HUES48 (cell line): ENCODE results near the gene PLIN4.
A peak's percentile ranks its signal among the peaks of the same experiment; 100 is the strongest.

ENCODE experiments used
- H3K27ac ChIP-seq: one replicate; pipeline ENCODE4 v1.7.0; 2013; ENCODE audit warnings: low read depth, low read length, inconsistent platforms
- H3K27me3 ChIP-seq: 2 replicates; pipeline ENCODE4 v1.6.1; 2013; ENCODE audit warnings: mild to moderate bottlenecking, low read length; ENCODE audit not compliant: control insufficient read depth, insufficient read depth
- H3K36me3 ChIP-seq: 2 replicates; pipeline ENCODE4 v1.6.1; 2013; ENCODE audit warnings: low read length; ENCODE audit not compliant: control insufficient read depth, insufficient read depth
- H3K4me1 ChIP-seq: 2 replicates; pipeline ENCODE4 v1.6.1; 2013; ENCODE audit warnings: mild to moderate bottlenecking, low read length; ENCODE audit not compliant: control insufficient read depth, insufficient read depth
- H3K4me3 ChIP-seq: 2 replicates; pipeline ENCODE4 v1.5.1; 2013; ENCODE audit warnings: mild to moderate bottlenecking, low read depth, low read length
- H3K9ac ChIP-seq: 2 replicates; pipeline ENCODE4 v1.6.1; 2013; ENCODE audit warnings: mild to moderate bottlenecking, low read depth, low read length, moderate library complexity
- H3K9me3 ChIP-seq: 2 replicates; pipeline ENCODE4 v1.6.1; 2013; ENCODE audit warnings: low read length; ENCODE audit not compliant: control insufficient read depth, insufficient read depth

The PLIN4 gene

GRCh38 chr19:4474514-4475022, 43.7 kb downstream of the PLIN4 start:
- H3K27ac ChIP-seq: peak overlapping the region; percentile 74
- H3K27me3 ChIP-seq: no peaks in the 10 kb centered on the region
- H3K9ac ChIP-seq: no peak overlapping the region
- H3K9me3 ChIP-seq: no peaks in the 10 kb centered on the region
- H3K4me3 ChIP-seq: peak overlapping the region; percentile 58
- H3K36me3 ChIP-seq: peaks cover 28% of the 10 kb centered on the region
- no peaks in the 10 kb centered on the region for H3K4me1 ChIP-seq

DNA sequence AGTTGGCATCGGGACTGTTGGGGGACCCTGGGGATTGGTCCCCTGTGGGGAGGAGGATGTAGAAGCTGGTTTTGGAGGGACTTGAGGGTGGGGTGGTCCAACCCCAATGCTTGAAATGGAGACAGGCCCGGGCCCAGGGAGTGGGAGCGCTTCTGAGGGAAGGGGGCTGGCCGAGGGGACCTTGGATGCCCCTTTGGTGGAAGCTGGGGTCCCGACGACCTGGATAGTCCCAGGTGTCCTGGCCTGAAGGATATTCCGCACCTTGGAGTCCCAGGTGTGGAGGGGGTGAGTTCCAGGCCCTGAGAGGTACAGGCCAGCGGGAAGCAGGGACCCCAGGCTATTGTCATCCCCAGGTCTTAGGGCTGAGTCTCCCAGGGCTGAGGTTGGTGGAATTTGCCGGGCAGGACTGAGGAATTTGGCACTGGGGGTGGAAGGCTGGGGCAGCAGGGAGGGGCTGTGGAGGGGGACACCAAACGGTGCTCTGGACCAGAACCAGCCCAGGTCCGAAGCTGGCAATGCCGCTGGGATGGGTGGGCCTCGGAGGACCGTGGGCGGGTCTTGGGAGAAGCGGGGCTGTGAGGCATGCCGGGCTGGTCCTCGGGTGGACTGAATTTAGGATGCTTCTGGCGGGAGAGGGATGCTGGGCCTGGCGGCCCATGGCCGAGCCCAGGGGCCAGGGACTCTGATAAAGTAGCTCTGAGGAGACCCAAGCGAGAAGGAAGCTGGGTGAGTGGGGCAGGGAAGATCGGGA, 44.3 kb downstream of the PLIN4 start:
- no peaks in the 10 kb centered on the region for H3K27me3 ChIP-seq
- H3K27ac ChIP-seq: peak overlapping the region; percentile 74

GRCh38 chr19:4473011-4473762, 45.1 kb downstream of the PLIN4 start:
- no peaks in the 10 kb centered on the region for H3K9me3 ChIP-seq

More for the DNA sequence above, 44.3 kb downstream of the PLIN4 start:
- no peaks in the 10 kb centered on the region for H3K9me3 ChIP-seq
- peak overlapping the region; percentile 58 for H3K4me3 ChIP-seq
- H3K4me1 ChIP-seq: no peaks in the 10 kb centered on the region
- H3K9ac ChIP-seq: no peak overlapping the region
- peaks cover 26% of the 10 kb centered on the region for H3K36me3 ChIP-seq

GRCh38 chr19:4472174-4472974, 45.9 kb downstream of the PLIN4 start, which contains the start of gene HDGFL2:
HDGFL2 (plus strand) TSS chr19:4472297; CDS start chr19:4472351, 54 bp downstream.
- Histone ChIP-seq H3K27me3 (no peaks in the 10 kb centered on the region), H3K9ac (peak within 1 kb of the TSS; percentile 34), H3K4me1 (no peaks in the 10 kb centered on the region), H3K36me3 (peaks cover 17% of the 10 kb centered on the region), H3K9me3 (no peaks in the 10 kb centered on the region), H3K27ac (peak within 1 kb of the TSS; percentile 78), H3K4me3 (peak within 1 kb of the TSS; percentile 72)

More at GRCh38 chr19:4473011-4473762, 45.1 kb downstream of the PLIN4 start:
- Histone ChIP-seq H3K27me3 (no peaks in the 10 kb centered on the region), H3K4me1 (no peaks in the 10 kb centered on the region), H3K4me3 (peak overlapping the region; percentile 58), H3K9ac (peak overlapping the region; percentile 24; the same call in 1 of the 2 replicates), H3K36me3 (peaks cover 22% of the 10 kb centered on the region), H3K27ac (peak overlapping the region; percentile 74)

DNA sequence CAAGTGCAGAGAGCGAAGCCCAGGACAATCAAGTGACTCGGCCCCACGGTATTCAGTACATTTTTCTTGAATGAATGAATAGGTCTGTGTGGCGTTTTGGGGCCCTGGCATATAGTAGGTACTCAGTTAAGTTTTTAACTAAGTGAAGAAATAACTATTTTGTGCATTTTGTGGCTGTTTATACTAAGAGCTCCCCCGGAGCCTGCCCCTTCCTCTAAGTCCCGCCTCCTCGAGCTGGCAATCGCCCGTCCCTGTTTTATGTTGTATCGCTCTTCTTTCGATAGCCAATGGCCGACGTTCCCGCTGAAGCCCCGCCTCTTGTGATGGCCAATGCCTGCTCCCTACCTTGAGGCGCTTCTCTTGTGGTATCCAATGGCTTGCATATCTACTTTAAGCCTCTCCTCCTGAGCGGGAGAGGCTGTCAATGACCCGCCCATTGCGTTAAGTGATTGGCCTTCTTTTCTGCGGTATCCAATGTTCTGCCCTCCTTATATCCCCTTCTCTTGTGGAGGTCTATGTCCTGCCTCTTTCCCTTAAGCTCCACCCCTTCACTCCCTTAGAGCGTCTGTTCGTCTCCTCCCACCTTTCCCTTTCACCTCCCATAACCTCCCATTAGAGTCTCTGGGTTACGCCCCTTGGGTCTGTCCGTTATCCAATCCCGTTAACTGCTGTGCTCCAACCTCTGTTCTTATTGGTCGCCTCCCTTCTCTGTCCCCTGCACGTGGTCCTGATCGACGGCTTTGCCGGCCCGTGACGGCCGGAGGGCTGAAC, 46.7 kb downstream of the PLIN4 start:
- Histone ChIP-seq H3K4me3 (peak overlapping the region; percentile 72), H3K27ac (peak overlapping the region; percentile 78), H3K27me3 (no peaks in the 10 kb centered on the region), H3K36me3 (peaks cover 9% of the 10 kb centered on the region), H3K4me1 (no peaks in the 10 kb centered on the region), H3K9ac (peak overlapping the region; percentile 34; the same call in 1 of the 2 replicates), H3K9me3 (no peaks in the 10 kb centered on the region)

GRCh38 chr19:4467835-4468234, 50.5 kb downstream of the PLIN4 start:
- Histone ChIP-seq H3K9me3 (no peaks in the 10 kb centered on the region), H3K9ac (no peak overlapping the region), H3K36me3 (no peaks in the 10 kb centered on the region), H3K27ac (no peak overlapping the region), H3K4me1 (no peaks in the 10 kb centered on the region), H3K4me3 (no peak overlapping the region), H3K27me3 (no peaks in the 10 kb centered on the region)

- no peaks in the 10 kb centered on the region for H3K9me3 ChIP-seq
Observed at GRCh38 chr19:4464815-4465581, 53.3 kb downstream of the PLIN4 start.

DNA sequence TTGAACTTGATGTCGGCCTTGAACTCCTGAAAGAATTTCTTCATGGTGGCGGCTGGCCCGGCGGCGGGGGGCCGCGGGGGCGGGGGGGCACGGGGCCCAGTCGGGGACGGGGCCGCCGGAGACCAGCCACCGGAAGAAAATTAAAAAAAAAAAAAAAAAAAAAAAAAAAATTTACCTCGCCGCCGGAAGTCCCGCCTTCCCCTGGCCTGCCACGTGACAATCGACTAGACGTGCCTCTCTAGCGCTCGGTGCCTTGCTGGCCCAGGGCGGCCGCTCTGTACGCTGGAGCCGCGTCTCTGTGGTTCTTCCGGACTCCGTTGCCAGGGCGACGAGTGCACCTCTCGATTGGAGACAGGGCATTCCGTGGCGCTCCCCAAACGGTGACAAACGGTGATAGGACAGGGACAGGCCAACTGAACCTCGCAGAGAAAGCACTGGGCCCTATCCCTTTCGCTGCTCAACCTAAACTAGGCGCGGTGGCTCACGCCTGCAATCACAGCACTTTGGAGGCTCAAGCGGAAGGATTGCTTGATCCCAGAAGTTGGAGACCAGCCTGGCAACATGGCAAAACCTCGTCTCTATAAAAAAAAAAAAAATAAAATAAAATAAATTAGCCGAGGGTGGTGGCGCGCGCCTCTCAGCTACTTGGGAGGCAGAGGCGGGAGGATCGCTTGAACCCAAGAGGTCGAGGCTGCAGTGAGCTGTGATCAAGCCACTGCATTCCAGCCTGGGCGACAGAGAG, 60.5 kb downstream of the PLIN4 start, which contains the start of gene UBXN6:
TSS of gene UBXN6 (minus strand) at position 141 of the 742 bp plus-strand sequence. CDS start at position 44, 97 bp downstream.
- Histone ChIP-seq H3K27me3 (no peaks in the 10 kb centered on the region), H3K4me1 (peaks cover 8% of the 10 kb centered on the region), H3K36me3 (peaks cover 7% of the 10 kb centered on the region; the same call in 1 of the 2 replicates), H3K9ac (peak within 1 kb of the TSS; percentile 77), H3K9me3 (no peaks in the 10 kb centered on the region), H3K4me3 (peak within 1 kb of the TSS; percentile 69), H3K27ac (peak within 1 kb of the TSS; percentile 99)

More at GRCh38 chr19:4464815-4465581, 53.3 kb downstream of the PLIN4 start:
- Histone ChIP-seq H3K27me3 (no peaks in the 10 kb centered on the region), H3K27ac (no peak overlapping the region), H3K36me3 (no peaks in the 10 kb centered on the region), H3K4me1 (no peaks in the 10 kb centered on the region), H3K4me3 (no peak overlapping the region), H3K9ac (no peak overlapping the region)
